HCEC 1CT (cell line): ENCODE measurements around the gene PADI6.
A peak's percentile ranks its signal among the peaks of the same experiment; 100 is the strongest.
"Not testable (repeated sequence)": the region's sequence is repeated elsewhere in the genome, so short reads cannot be mapped to it uniquely, and the experiment has no call there.

Source experiments
- DNase-seq: peaks from one replicate; pipeline ENCODE4 v3.0.0-alpha.2; 2017

The PADI6 gene

DNA sequence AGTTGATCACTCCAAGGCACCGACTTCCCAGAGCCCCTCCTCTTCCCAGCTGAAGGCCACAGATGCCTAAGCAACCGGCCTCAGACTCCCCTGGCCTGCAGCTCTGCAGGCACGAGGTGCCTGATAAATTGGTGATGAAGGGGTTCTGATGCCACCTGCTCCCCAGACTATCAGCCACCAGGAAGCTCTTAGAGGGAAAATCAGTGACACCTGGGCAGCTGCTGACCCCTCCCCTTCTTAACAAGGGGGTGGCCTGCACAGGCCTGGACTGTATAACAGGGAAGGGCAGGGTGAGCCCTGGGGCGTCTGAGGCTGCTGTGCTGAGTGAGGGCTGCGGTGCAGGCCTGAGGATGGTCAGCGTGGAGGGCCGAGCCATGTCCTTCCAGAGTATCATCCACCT is at the start of gene PADI6:
PADI6 (plus strand) TSS at position 301 of the 400 bp plus-strand sequence; CDS start at position 351, 50 bp downstream.
- no peak for DNase-seq

GRCh38 chr1:17328855-17329254 is 43.1 kb upstream of the PADI6 start:
- DNase-seq, result no peak

- no peak for DNase-seq
Measured at GRCh38 chr1:17329610-17330009, 42.4 kb upstream of the PADI6 start.

- no peak for DNase-seq
Measured at GRCh38 chr1:17330856-17331255, 41.1 kb upstream of the PADI6 start.

GRCh38 chr1:17333081-17333480 is 38.9 kb upstream of the PADI6 start:
- DNase-seq, result no peak

DNA sequence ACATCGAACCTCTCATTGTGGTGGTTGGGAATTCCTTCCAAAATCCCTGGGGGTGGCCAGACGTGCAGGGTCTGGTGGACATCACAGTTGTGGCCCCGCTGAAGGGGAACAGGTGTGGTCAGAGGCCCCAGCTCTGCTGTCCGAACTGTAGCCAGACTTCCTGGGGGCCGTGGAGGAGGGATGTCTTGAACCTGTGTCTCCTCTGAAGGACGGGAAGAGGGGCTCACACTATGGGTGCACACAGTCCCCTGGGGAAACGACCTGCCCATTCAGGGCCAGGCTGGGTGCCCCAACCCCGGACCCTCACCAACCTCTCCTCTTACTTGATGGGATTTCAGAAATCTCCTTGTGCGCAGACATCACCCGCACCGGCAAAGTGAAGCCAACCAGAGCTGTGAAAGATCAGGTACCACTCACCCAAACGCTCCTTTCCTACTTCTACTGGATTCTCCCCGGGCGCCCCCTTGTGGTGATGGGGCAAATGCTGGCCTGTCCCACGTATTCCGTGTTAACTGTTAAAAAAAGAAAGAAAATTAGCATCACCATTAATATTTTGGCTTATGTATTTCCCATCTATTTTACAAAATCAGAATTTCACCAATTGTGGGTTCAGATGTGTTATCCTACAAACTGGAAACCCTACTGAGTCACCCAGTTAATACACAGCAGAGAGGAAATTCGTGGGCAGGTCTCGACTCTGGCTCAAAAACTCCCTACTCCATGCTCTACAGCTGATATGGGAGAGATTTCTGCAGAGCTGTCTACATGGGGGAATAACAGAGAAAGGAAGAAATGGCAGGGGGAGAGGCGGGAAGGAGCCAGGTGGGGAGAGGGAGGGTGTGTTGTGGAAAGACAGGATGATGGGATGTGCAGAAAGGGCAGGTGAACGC is 35.9 kb upstream of the PADI6 start:
- peak; percentile 40 for DNase-seq

DNA sequence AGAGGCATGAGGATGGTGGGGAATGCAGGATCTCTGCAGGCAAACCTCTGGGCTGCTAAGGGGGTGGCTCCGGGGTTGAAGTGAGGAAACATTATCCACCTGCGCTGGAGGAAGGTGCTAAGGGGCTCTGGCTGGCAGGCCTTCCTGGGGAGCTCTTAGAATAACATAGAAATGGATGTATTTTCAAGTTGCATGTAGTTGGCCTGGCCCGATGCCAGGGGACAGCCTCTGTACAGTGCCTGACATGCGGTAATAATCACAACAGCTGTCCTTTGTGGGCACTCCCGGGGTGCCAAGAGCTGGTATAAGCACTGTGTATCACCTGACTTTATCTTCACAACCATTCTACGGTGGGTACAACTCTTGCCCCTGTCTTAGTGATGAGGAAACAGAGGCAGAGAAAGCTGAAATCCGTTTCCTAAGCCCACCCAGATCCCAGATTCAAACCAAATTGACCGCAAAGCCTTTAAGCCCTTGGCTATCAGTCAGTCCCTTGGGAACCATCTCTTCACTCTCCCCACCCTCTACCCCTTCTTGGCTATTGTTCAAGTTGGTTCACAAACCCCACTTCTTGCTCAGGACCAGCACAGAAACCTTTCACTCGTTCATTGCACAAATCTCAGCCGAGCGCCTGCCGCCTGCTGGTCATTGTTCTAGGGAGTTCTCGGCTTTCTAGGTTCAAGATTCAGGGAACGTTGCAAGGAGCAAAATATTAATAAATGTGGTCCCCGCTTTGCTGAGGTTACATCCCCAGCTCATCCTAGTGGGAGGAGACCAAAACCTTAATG is 33.1 kb upstream of the PADI6 start:
- DNase-seq, result no peak

DNA sequence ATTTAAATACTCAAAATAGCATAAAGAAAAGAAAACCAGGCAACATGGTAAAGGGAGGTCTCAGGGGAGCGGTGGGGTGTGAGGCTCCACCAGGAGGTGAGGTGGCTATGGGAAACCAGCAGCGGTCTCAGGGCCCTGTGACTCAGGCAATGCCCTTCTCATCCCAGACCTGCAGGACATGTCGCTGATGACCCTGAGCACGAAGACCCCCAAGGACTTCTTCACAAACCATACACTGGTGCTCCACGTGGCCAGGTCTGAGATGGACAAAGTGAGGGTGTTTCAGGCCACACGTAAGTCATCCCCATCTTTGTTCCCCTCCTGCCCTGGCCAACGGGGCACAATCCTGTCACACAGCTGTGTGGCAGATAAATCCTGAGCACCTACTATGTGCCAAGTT is 32.5 kb upstream of the PADI6 start:
- DNase-seq, result no peak

DNA sequence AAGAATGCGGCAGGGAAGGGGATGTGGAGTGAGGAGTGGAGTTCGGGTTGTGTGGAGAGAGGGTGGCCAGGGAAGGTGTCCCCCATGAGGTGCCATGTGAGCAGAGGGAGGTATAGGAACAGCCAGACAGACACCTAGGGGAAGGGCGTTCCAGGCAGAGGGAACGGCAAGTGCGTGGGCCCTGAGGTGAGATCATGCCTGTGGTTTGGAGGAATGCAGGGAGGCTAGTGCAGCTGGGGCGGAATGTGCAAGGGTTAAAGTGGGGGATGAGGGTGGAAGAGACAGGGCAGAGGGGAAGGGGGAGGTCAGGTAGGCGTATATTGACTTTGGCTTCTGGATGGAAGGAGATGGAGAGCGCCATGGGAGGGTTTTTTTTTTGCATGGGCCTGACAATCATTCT is 31.6 kb upstream of the PADI6 start:
- no peak for DNase-seq

- DNase-seq, result no peak
Measured at GRCh38 chr1:17342014-17342441, 30.0 kb upstream of the PADI6 start.

GRCh38 chr1:17345506-17345905 is 26.5 kb upstream of the PADI6 start:
- DNase-seq, result not testable (repeated sequence)

GRCh38 chr1:17346046-17346789 is 25.8 kb upstream of the PADI6 start:
- DNase-seq, result no peak

- peak; percentile 49 for DNase-seq
Measured at GRCh38 chr1:17347769-17348592, 24.0 kb upstream of the PADI6 start.

- no peak for DNase-seq
Measured at GRCh38 chr1:17348593-17349234, 23.3 kb upstream of the PADI6 start.

DNA sequence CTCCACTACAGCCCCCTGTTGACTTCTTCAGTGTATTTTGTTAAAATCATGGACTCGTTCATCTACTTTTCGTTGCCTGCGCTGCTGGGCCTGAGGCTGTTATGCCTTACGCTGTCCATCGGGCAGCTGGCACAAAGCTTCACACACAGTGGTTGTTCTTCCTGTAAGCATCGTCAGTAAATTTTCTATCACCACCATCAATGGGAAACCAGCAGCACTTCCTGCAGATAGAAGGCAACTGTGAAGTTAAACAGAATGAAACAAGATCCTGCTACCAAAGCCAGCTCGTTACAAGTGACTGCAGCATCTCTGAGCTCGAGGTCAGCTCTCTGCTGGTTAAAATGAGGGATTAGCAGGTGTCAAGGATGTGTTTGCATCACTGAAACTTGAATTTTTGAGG is 21.9 kb upstream of the PADI6 start:
- DNase-seq, result no peak

DNA sequence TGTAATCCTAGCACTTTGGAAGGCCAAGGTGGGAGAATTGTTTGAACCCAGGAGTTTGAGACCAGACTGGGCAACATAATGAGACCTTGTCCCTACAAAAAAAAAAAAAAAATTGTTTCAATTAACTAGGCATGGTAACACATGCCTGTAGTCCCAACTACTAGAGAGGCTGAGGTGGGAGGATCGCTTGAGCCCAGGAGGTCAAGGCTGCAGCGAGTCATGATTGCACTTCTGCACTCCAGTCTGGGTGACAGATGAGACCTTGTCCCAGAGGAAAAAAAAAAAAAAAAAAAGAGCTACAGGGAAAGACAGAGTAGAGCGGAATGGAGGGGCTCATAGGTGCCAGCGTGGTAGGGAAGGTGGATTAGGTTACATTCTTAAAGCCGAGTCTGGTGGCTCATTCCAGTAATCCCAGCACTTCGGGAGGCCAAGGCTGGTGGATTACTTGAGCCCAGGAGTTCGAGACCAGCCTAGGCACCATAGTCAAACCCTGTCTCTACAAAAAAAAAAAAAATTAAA is 21.0 kb upstream of the PADI6 start:
- no peak for DNase-seq

DNA sequence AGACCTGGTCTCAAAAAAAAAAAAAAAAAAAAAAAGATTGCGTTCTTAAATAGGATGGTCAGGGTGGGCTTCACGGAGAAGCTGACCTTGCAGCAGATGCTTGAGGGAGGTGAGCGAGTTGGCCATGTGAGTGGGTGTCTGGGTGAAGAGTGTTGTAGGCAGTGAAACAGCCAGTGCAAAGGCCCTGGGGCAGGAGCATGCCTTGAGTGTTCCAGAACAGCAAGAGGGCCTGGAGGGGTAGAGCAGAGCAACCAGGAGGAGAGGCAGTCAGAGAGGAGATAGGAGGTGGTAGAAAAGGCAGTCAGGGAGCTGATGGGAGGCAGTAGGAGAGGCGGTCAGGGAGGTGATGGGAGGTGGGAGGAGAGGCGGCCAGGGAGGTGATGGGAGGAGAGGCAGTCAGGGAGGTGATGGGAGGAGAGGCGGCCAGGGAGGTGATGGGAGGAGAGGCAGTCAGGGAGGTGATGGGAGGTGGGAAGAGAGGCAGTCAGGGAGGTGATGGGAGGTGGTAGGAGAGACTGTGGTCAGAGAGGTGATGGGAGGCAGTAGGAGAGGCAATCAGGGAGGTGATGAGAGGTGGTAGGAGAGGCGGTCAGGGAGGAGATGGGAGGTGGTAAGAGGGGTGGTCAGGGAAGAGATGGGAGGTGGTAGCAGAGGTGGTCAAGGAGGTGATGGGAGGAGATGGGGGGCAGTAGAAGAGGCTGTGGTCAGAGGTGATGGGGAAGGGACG is 20.2 kb upstream of the PADI6 start:
- no peak for DNase-seq

- DNase-seq, result no peak
Measured at GRCh38 chr1:17352419-17352909, 19.5 kb upstream of the PADI6 start.

DNA sequence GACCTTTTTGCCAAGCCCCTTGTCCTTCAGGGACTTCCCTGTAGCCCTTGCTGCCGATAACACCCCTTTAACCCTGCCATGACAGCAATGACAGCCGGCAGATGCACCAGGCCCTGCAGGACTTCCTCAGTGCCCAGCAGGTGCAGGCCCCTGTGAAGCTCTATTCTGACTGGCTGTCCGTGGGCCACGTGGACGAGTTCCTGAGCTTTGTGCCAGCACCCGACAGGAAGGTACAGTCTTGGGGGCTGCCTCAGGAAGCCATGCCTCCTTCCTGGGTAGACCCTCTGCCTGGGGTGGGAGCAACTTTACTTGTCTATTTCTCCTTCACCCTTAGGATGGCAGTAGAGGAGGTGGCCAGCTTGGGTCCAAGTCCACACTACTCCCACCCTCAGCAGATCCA is 16.1 kb upstream of the PADI6 start:
- DNase-seq, result no peak

- DNase-seq, result no peak
Measured at GRCh38 chr1:17356387-17357026, 15.5 kb upstream of the PADI6 start.
